Activated T-cell treated with anti-CD3 and anti-CD28 coated beads, Interleukin-2, amount 50 U/mL, for 24 hours (primary cell): Measurements from ENCODE around the gene DPYD.

ENCODE experiments used
- DNase-seq: peaks from one replicate; pipeline ENCODE4 v3.0.0-alpha.2; 2020
- H3K27ac Mint-ChIP-seq: 2 replicates; pipeline ENCODE4 v1.8.0; 2020; ENCODE audit warnings: mild to moderate bottlenecking, mixed read lengths
- H3K27me3 Mint-ChIP-seq: 2 replicates; pipeline ENCODE4 v1.8.0; 2020; ENCODE audit warnings: mixed read lengths
- H3K36me3 Mint-ChIP-seq: 2 replicates; pipeline ENCODE4 v1.8.0; 2020; ENCODE audit warnings: low read depth, mixed read lengths
- H3K4me1 Mint-ChIP-seq: 2 replicates; pipeline ENCODE4 v1.8.0; 2020; ENCODE audit warnings: low read depth, mixed read lengths
- H3K4me3 Mint-ChIP-seq: 2 replicates; pipeline ENCODE4 v1.8.0; 2020; ENCODE audit warnings: mild to moderate bottlenecking, moderate library complexity, mixed read lengths
- H3K9me3 Mint-ChIP-seq: 2 replicates; pipeline ENCODE4 v1.8.0; 2020; ENCODE audit warnings: mixed read lengths

The DPYD gene

GRCh38 chr1:97837161-97837560, 83.7 kb downstream of the DPYD start:
- DNase-seq: no peak
- no peaks in the 10 kb centered on the region for H3K27me3 Mint-ChIP-seq
- peaks cover 8% of the 10 kb centered on the region for H3K4me1 Mint-ChIP-seq
- H3K9me3 Mint-ChIP-seq: peaks cover 2% of the 10 kb centered on the region
- H3K27ac Mint-ChIP-seq: no peak overlapping the region
- H3K36me3 Mint-ChIP-seq: peaks cover 2% of the 10 kb centered on the region
- no peak overlapping the region for H3K4me3 Mint-ChIP-seq

GRCh38 chr1:97834899-97835298, 85.9 kb downstream of the DPYD start:
- H3K27me3 Mint-ChIP-seq: no peaks in the 10 kb centered on the region

GRCh38 chr1:97833881-97834280, 87.0 kb downstream of the DPYD start:
- Mint-ChIP-seq H3K36me3 (no peaks in the 10 kb centered on the region), H3K27me3 (no peaks in the 10 kb centered on the region), H3K4me1 (peaks cover 3% of the 10 kb centered on the region), H3K9me3 (peaks cover under 1% of the 10 kb centered on the region), H3K4me3 (no peak overlapping the region), H3K27ac (no peak overlapping the region)
- no peak for DNase-seq

More at GRCh38 chr1:97834899-97835298, 85.9 kb downstream of the DPYD start:
- DNase-seq: no peak
- H3K27ac Mint-ChIP-seq: no peak overlapping the region
- H3K9me3 Mint-ChIP-seq: peaks cover 2% of the 10 kb centered on the region
- no peaks in the 10 kb centered on the region for H3K36me3 Mint-ChIP-seq
- peaks cover 3% of the 10 kb centered on the region for H3K4me1 Mint-ChIP-seq
- H3K4me3 Mint-ChIP-seq: no peak overlapping the region

- peaks cover 3% of the 10 kb centered on the region for H3K36me3 Mint-ChIP-seq
- no peaks in the 10 kb centered on the region for H3K27me3 Mint-ChIP-seq
- no peak overlapping the region for H3K27ac Mint-ChIP-seq
- peaks cover 9% of the 10 kb centered on the region for H3K4me1 Mint-ChIP-seq
- no peak overlapping the region for H3K4me3 Mint-ChIP-seq
- H3K9me3 Mint-ChIP-seq: no peaks in the 10 kb centered on the region
- no peak for DNase-seq
These were observed 88.4 kb downstream of the DPYD start for GRCh38 chr1:97832481-97832880.

GRCh38 chr1:97827887-97828286, 92.9 kb downstream of the DPYD start:
- no peak for DNase-seq
- Mint-ChIP-seq H3K9me3 (no peaks in the 10 kb centered on the region), H3K27ac (no peak overlapping the region), H3K4me1 (peaks cover 9% of the 10 kb centered on the region), H3K4me3 (no peak overlapping the region), H3K27me3 (no peaks in the 10 kb centered on the region), H3K36me3 (peaks cover 8% of the 10 kb centered on the region)

- DNase-seq: no peak
- H3K4me3 Mint-ChIP-seq: no peak overlapping the region
- peaks cover 8% of the 10 kb centered on the region for H3K36me3 Mint-ChIP-seq
- peaks cover 6% of the 10 kb centered on the region for H3K4me1 Mint-ChIP-seq
- H3K27me3 Mint-ChIP-seq: no peaks in the 10 kb centered on the region
- H3K9me3 Mint-ChIP-seq: no peaks in the 10 kb centered on the region
- H3K27ac Mint-ChIP-seq: no peak overlapping the region
These were observed 94.0 kb downstream of the DPYD start for GRCh38 chr1:97826820-97827219.

- DNase-seq: no peak
These were observed 96.2 kb downstream of the DPYD start for GRCh38 chr1:97824624-97825023.

GRCh38 chr1:97824200-97824599, 96.6 kb downstream of the DPYD start:
- H3K36me3 Mint-ChIP-seq: peaks cover 8% of the 10 kb centered on the region
- no peak for DNase-seq
- H3K4me1 Mint-ChIP-seq: peaks cover 6% of the 10 kb centered on the region
- no peak overlapping the region for H3K4me3 Mint-ChIP-seq
- H3K27ac Mint-ChIP-seq: no peak overlapping the region
- H3K27me3 Mint-ChIP-seq: no peaks in the 10 kb centered on the region
- H3K9me3 Mint-ChIP-seq: no peaks in the 10 kb centered on the region

More at GRCh38 chr1:97824624-97825023, 96.2 kb downstream of the DPYD start:
- no peak overlapping the region for H3K4me3 Mint-ChIP-seq
- H3K27me3 Mint-ChIP-seq: no peaks in the 10 kb centered on the region
- H3K36me3 Mint-ChIP-seq: peaks cover 8% of the 10 kb centered on the region
- no peak overlapping the region for H3K27ac Mint-ChIP-seq
- H3K4me1 Mint-ChIP-seq: peaks cover 6% of the 10 kb centered on the region
- no peaks in the 10 kb centered on the region for H3K9me3 Mint-ChIP-seq

GRCh38 chr1:97820470-97821188, 100.2 kb downstream of the DPYD start:
- Mint-ChIP-seq H3K4me3 (no peak overlapping the region), H3K27me3 (no peaks in the 10 kb centered on the region), H3K9me3 (no peaks in the 10 kb centered on the region), H3K27ac (no peak overlapping the region), H3K36me3 (no peaks in the 10 kb centered on the region), H3K4me1 (peaks cover under 1% of the 10 kb centered on the region)
- no peak for DNase-seq

- no peaks in the 10 kb centered on the region for H3K9me3 Mint-ChIP-seq
- H3K27ac Mint-ChIP-seq: no peak overlapping the region
- H3K27me3 Mint-ChIP-seq: no peaks in the 10 kb centered on the region
- peaks cover 3% of the 10 kb centered on the region for H3K36me3 Mint-ChIP-seq
- H3K4me3 Mint-ChIP-seq: no peak overlapping the region
- DNase-seq: no peak
- H3K4me1 Mint-ChIP-seq: peaks cover 9% of the 10 kb centered on the region
These were observed 103.9 kb downstream of the DPYD start for GRCh38 chr1:97816927-97817326.

GRCh38 chr1:97814804-97815203, 106.0 kb downstream of the DPYD start:
- no peaks in the 10 kb centered on the region for H3K9me3 Mint-ChIP-seq
- no peak overlapping the region for H3K4me3 Mint-ChIP-seq
- no peak overlapping the region for H3K27ac Mint-ChIP-seq
- H3K4me1 Mint-ChIP-seq: peaks cover 9% of the 10 kb centered on the region
- no peak for DNase-seq
- H3K36me3 Mint-ChIP-seq: peaks cover 7% of the 10 kb centered on the region
- H3K27me3 Mint-ChIP-seq: no peaks in the 10 kb centered on the region

GRCh38 chr1:97814121-97814520, 106.7 kb downstream of the DPYD start:
- DNase-seq: no peak
- Mint-ChIP-seq H3K27ac (no peak overlapping the region), H3K36me3 (peaks cover 14% of the 10 kb centered on the region), H3K4me3 (no peak overlapping the region), H3K9me3 (no peaks in the 10 kb centered on the region), H3K27me3 (no peaks in the 10 kb centered on the region), H3K4me1 (peaks cover 9% of the 10 kb centered on the region)

- Mint-ChIP-seq H3K4me1 (peaks cover 9% of the 10 kb centered on the region), H3K9me3 (no peaks in the 10 kb centered on the region)
These were observed 108.8 kb downstream of the DPYD start for GRCh38 chr1:97812076-97812475.

GRCh38 chr1:97806996-97807520, 113.8 kb downstream of the DPYD start:
- Mint-ChIP-seq H3K4me3 (no peak overlapping the region), H3K27ac (no peak overlapping the region), H3K36me3 (peaks cover 13% of the 10 kb centered on the region), H3K4me1 (peaks cover 11% of the 10 kb centered on the region), H3K27me3 (no peaks in the 10 kb centered on the region), H3K9me3 (no peaks in the 10 kb centered on the region)
- DNase-seq: no peak

More at GRCh38 chr1:97812076-97812475, 108.8 kb downstream of the DPYD start:
- Mint-ChIP-seq H3K4me3 (no peak overlapping the region), H3K36me3 (peaks cover 16% of the 10 kb centered on the region), H3K27me3 (no peaks in the 10 kb centered on the region), H3K27ac (no peak overlapping the region)
- DNase-seq: no peak

- Mint-ChIP-seq H3K27ac (no peak overlapping the region), H3K36me3 (peaks cover 13% of the 10 kb centered on the region), H3K4me1 (peaks cover 11% of the 10 kb centered on the region), H3K9me3 (no peaks in the 10 kb centered on the region), H3K4me3 (no peak overlapping the region), H3K27me3 (no peaks in the 10 kb centered on the region)
- no peak for DNase-seq
These were observed 114.5 kb downstream of the DPYD start for GRCh38 chr1:97806326-97806725.
